ENCODE results near the gene RHOH. TPM values are rescaled to one million over a fixed set of nuclear protein-coding genes. Genes with fewer than 3 reads are reported as not detected.

Gene RHOH
- total and polyA plus RNA-seq, 10 of the 15 experiments (the other 5 are each of a cell fraction or from before 2014, with no cell fraction given) = 46.5 to 120 (median 57.9) TPM

- no TSS peak for BruUV-seq (replicated peaks)
- TF ChIP-seq POLR2A (IDR thresholded peaks at IDR 0.05; ENCODE audit: low read depth, low read length) = no peak
- no peak for TF ChIP-seq TARDBP (IDR thresholded peaks at IDR 0.05; ENCODE audit: borderline replicate concordance)
- TF ChIP-seq SREBF2 (IDR thresholded peaks at IDR 0.05; ENCODE audit: low read length) = no peak
- no peak for TF ChIP-seq TCF7 (IDR thresholded peaks at IDR 0.05; ENCODE audit: borderline replicate concordance)
- TF ChIP-seq, protein P1, sequence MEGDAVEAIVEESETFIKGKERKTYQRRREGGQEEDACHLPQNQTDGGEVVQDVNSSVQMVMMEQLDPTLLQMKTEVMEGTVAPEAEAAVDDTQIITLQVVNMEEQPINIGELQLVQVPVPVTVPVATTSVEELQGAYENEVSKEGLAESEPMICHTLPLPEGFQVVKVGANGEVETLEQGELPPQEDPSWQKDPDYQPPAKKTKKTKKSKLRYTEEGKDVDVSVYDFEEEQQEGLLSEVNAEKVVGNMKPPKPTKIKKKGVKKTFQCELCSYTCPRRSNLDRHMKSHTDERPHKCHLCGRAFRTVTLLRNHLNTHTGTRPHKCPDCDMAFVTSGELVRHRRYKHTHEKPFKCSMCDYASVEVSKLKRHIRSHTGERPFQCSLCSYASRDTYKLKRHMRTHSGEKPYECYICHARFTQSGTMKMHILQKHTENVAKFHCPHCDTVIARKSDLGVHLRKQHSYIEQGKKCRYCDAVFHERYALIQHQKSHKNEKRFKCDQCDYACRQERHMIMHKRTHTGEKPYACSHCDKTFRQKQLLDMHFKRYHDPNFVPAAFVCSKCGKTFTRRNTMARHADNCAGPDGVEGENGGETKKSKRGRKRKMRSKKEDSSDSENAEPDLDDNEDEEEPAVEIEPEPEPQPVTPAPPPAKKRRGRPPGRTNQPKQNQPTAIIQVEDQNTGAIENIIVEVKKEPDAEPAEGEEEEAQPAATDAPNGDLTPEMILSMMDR (IDR thresholded peaks at IDR 0.05 in 2 of 3, conservative IDR thresholded peaks at IDR 0.05 in 1 of 3; ENCODE audit: control insufficient read depth in 2 of 3, extremely low read depth in 1 of 3, insufficient read depth in 1 of 3, low read depth in 3 of 3, low read length in 3 of 3) = no peak
- TF ChIP-seq, protein P2, sequence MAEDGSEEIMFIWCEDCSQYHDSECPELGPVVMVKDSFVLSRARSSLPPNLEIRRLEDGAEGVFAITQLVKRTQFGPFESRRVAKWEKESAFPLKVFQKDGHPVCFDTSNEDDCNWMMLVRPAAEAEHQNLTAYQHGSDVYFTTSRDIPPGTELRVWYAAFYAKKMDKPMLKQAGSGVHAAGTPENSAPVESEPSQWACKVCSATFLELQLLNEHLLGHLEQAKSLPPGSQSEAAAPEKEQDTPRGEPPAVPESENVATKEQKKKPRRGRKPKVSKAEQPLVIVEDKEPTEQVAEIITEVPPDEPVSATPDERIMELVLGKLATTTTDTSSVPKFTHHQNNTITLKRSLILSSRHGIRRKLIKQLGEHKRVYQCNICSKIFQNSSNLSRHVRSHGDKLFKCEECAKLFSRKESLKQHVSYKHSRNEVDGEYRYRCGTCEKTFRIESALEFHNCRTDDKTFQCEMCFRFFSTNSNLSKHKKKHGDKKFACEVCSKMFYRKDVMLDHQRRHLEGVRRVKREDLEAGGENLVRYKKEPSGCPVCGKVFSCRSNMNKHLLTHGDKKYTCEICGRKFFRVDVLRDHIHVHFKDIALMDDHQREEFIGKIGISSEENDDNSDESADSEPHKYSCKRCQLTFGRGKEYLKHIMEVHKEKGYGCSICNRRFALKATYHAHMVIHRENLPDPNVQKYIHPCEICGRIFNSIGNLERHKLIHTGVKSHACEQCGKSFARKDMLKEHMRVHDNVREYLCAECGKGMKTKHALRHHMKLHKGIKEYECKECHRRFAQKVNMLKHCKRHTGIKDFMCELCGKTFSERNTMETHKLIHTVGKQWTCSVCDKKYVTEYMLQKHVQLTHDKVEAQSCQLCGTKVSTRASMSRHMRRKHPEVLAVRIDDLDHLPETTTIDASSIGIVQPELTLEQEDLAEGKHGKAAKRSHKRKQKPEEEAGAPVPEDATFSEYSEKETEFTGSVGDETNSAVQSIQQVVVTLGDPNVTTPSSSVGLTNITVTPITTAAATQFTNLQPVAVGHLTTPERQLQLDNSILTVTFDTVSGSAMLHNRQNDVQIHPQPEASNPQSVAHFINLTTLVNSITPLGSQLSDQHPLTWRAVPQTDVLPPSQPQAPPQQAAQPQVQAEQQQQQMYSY (CRISPR knock-in tag; IDR thresholded peaks at IDR 0.05) = no peak
- TF ChIP-seq ZNF207 (IDR thresholded peaks at IDR 0.05; ENCODE audit: borderline replicate concordance) = no peak
- TF ChIP-seq MTA3 (IDR thresholded peaks at IDR 0.05; ENCODE audit: borderline replicate concordance, low read length) = no peak
- no peak for TF ChIP-seq NR2F1 (conservative IDR thresholded peaks at IDR 0.05)
- TF ChIP-seq, protein P3, sequence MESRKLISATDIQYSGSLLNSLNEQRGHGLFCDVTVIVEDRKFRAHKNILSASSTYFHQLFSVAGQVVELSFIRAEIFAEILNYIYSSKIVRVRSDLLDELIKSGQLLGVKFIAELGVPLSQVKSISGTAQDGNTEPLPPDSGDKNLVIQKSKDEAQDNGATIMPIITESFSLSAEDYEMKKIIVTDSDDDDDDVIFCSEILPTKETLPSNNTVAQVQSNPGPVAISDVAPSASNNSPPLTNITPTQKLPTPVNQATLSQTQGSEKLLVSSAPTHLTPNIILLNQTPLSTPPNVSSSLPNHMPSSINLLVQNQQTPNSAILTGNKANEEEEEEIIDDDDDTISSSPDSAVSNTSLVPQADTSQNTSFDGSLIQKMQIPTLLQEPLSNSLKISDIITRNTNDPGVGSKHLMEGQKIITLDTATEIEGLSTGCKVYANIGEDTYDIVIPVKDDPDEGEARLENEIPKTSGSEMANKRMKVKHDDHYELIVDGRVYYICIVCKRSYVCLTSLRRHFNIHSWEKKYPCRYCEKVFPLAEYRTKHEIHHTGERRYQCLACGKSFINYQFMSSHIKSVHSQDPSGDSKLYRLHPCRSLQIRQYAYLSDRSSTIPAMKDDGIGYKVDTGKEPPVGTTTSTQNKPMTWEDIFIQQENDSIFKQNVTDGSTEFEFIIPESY (IDR thresholded peaks at IDR 0.05) = no peak
- TF ChIP-seq MTA2 (IDR thresholded peaks at IDR 0.05; ENCODE audit: low read depth) = no peak
- no peak for TF ChIP-seq SIX5 (IDR thresholded peaks at IDR 0.05; ENCODE audit: low read depth, low read length, severe bottlenecking)
- TF ChIP-seq SUPT20H (IDR thresholded peaks at IDR 0.05; ENCODE audit: borderline replicate concordance, control insufficient read depth, low read depth, low read length) = no peak
- TF ChIP-seq, protein P4, sequence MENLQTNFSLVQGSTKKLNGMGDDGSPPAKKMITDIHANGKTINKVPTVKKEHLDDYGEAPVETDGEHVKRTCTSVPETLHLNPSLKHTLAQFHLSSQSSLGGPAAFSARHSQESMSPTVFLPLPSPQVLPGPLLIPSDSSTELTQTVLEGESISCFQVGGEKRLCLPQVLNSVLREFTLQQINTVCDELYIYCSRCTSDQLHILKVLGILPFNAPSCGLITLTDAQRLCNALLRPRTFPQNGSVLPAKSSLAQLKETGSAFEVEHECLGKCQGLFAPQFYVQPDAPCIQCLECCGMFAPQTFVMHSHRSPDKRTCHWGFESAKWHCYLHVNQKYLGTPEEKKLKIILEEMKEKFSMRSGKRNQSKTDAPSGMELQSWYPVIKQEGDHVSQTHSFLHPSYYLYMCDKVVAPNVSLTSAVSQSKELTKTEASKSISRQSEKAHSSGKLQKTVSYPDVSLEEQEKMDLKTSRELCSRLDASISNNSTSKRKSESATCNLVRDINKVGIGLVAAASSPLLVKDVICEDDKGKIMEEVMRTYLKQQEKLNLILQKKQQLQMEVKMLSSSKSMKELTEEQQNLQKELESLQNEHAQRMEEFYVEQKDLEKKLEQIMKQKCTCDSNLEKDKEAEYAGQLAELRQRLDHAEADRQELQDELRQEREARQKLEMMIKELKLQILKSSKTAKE (IDR thresholded peaks at IDR 0.05; ENCODE audit: low read depth, poor library complexity, severe bottlenecking) = no peak
- no peak for TF ChIP-seq YY1 (IDR thresholded peaks at IDR 0.05; ENCODE audit: low read depth, low read length)
- TF ChIP-seq JUNB (IDR thresholded peaks at IDR 0.05) = no peak
- TF ChIP-seq GATAD2B (conservative IDR thresholded peaks at IDR 0.05; ENCODE audit: low read depth) = no peak
Measured at GRCh38 chr4:40176602-40177001, 20.2 kb upstream of the RHOH start.

More at GRCh38 chr4:40176602-40177001, 20.2 kb upstream of the RHOH start:
- SMC1A ChIA-PET (ENCODE audit: uncharacterized antibody, unreplicated experiment) = no interaction called here
- in situ Hi-C loops (cut with MboI) (loop anchor here (25.0 kb wide), 1 partner anchor 1364 kb away; the partner anchor contains the start of gene TLR1), intact Hi-C loops (cut with micrococcal nuclease; ENCODE audit: unreplicated experiment) (no loop called here)
- RAD21 ChIA-PET (ENCODE audit: unreplicated experiment) = no interaction called here
- Histone ChIP-seq H3K4me2 (ENCODE audit: control insufficient read depth, insufficient read depth) (no peak overlapping the region), H3K79me2 (ENCODE audit: control insufficient read depth, insufficient read depth, low read length) (no peaks in the 10 kb centered on the region), H3K4me1 (ENCODE audit: control insufficient read depth, insufficient read depth, low read length) (peaks cover 21% of the 10 kb centered on the region), H2AFZ (ENCODE audit: control insufficient read depth, low read depth, low read length) (no peak overlapping the region), H3K27ac (ENCODE audit: control insufficient read depth, insufficient read depth) (no peak overlapping the region), H3K9me3 (replicated peaks; ENCODE audit: control insufficient read depth, insufficient read depth, low read length) (no peaks in the 10 kb centered on the region), H4K20me1 (ENCODE audit: control insufficient read depth, insufficient read depth) (no peaks in the 10 kb centered on the region), H3K4me3 (no peak overlapping the region), H3K9ac (ENCODE audit: control insufficient read depth, insufficient read depth, low read length) (no peak overlapping the region), H3K27me3 (replicated peaks in 1 of 2; ENCODE audit: control insufficient read depth in 2 of 2, insufficient read depth in 2 of 2, low read length in 1 of 2) (no peaks in the 10 kb centered on the region), H3K36me3 (ENCODE audit: control insufficient read depth in 2 of 2, insufficient read depth in 2 of 2, low read length in 1 of 2) (no peaks in the 10 kb centered on the region)
- CTCF ChIA-PET = interaction anchor here (1.1 kb wide), 1 partner anchor 130 kb away, joined by 3 read pairs; no protein-coding TSS in a partner anchor
- FAIRE-seq (no peak), DNase-seq (ENCODE audit: low read depth, low spot score) (no peak), ATAC-seq (no peak)
- POLR2A ChIA-PET = interaction anchor here (1.1 kb wide), 1 partner anchor 40 kb away, joined by 4 read pairs; no protein-coding TSS in a partner anchor
- 98% methylated on average over 10 of the region's 10 CpGs for WGBS (ENCODE audit: insufficient coverage, insufficient replicate concordance, low lambda C conversion rate, missing lambda C conversion rate)

Data from GM12878 (cell line).